GF-D8 (cell line): ENCODE measurements around the gene DHX36.

Source experiments
- DNase-seq: peaks from one replicate; lab custom pipeline; 2025; lab: John Stamatoyannopoulos, UW

DHX36 gene, protein sequence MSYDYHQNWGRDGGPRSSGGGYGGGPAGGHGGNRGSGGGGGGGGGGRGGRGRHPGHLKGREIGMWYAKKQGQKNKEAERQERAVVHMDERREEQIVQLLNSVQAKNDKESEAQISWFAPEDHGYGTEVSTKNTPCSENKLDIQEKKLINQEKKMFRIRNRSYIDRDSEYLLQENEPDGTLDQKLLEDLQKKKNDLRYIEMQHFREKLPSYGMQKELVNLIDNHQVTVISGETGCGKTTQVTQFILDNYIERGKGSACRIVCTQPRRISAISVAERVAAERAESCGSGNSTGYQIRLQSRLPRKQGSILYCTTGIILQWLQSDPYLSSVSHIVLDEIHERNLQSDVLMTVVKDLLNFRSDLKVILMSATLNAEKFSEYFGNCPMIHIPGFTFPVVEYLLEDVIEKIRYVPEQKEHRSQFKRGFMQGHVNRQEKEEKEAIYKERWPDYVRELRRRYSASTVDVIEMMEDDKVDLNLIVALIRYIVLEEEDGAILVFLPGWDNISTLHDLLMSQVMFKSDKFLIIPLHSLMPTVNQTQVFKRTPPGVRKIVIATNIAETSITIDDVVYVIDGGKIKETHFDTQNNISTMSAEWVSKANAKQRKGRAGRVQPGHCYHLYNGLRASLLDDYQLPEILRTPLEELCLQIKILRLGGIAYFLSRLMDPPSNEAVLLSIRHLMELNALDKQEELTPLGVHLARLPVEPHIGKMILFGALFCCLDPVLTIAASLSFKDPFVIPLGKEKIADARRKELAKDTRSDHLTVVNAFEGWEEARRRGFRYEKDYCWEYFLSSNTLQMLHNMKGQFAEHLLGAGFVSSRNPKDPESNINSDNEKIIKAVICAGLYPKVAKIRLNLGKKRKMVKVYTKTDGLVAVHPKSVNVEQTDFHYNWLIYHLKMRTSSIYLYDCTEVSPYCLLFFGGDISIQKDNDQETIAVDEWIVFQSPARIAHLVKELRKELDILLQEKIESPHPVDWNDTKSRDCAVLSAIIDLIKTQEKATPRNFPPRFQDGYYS

DNA sequence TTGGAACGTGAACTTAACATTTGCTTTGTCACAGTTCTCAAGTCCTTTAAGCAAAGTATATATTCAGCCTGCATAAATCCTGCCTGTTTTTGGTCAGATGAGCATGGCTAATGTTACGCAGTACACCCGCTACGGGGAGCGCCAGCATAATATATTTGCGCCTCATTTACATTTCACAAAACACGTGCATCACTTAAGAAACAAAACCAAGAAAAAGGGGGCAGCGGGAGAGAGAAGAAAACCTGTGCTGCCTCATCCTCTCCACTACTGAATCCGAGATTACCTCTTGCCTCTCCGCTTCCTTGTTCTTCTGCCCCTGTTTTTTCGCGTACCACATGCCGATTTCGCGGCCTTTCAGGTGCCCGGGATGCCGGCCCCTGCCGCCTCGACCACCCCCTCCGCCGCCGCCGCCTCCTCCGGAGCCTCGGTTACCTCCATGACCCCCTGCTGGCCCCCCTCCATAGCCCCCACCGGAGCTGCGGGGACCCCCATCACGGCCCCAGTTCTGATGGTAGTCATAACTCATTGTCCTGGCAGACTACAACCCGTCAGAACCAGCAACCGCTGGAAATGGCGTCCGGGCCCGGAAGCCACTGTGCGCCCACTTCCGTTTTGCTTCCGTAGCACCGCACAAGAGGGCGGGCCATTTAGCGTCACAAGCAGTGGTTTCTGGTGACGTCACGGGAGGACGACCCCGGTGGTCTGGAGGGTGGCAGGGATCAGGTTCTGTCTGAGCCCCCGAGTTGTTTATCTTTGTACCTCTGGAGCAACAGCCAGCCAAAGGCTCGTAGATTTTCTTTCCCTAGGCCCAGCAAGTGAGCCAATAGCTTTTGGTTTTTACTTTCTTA is at the start of gene DHX36:
TSS of gene DHX36 (minus strand) at position 597 of the 848 bp plus-strand sequence. CDS start at position 526, 71 bp downstream.
- peak; percentile 71 for DNase-seq

GRCh38 chr3:154367221-154367620 is 42.9 kb upstream of the DHX36 start:
- no peak for DNase-seq

GRCh38 chr3:154364849-154365248 is 40.6 kb upstream of the DHX36 start:
- DNase-seq: no peak

- DNase-seq: no peak
These were observed 36.8 kb upstream of the DHX36 start for GRCh38 chr3:154361099-154361498.

DNA sequence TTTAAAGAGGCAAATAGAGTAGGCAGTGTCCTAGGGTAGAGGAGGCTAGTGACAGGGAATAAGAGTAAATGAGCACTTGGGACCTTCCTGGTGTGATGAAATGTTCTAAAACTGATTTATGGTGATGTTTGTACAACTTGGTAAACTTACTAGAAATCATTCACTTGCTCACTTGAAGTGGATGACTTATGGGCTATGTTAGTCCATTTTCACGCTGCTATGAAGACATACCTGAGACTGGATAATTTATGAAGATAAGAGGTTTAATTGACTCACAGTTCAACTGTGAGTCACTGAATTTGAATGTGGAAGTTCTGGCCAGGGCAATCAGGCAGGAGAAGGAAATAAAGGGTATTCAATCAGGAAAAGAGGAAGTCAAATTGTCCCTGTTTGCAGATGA is 31.7 kb upstream of the DHX36 start:
- DNase-seq: no peak

- no peak for DNase-seq
These were observed 24.9 kb upstream of the DHX36 start for GRCh38 chr3:154349223-154349622.

GRCh38 chr3:154345422-154346122 is 21.3 kb upstream of the DHX36 start:
- DNase-seq: no peak

GRCh38 chr3:154338570-154338969 is 14.3 kb upstream of the DHX36 start:
- no peak for DNase-seq

DNA sequence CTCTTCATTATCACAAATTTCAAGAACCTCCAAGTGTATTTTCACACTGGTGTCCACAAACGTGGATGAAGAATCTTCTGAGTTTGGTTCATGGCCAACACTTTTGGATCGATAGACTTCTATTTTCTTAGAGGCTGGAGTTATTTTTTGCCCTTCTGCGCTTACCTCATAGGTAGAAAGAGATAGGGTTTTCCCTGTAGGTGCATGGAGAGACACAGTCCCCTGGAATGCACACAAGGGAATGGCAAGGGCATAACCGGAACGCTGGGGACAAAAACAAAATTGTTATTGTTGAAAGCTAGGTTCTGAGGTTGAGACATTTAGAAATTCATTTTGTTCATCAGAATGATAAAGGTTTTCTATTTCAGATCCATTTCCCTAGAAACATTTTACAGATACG is 13.7 kb upstream of the DHX36 start:
- no peak for DNase-seq

DNA sequence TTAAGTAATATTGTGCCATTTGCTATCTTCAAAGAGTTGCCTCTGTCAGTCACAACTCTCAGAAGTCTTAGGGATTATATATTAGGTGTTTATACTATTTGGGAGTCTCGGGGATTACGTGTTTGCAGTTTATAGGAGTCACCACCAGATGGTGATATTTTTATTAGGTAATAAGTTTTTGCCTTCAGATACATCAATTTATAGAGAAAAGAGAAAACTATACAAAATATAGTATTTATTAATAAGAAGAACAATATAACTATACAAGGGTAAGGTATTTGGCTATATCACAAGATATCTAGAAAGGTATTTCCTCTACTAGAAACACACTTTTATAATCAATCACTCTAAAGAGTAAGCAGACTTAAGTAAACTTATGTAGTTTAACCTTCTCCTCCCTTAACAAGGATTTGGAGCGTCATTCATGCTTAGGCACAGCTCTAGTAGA is 10.7 kb upstream of the DHX36 start:
- peak; percentile 10 for DNase-seq

GRCh38 chr3:154327871-154328270 is 3.6 kb upstream of the DHX36 start:
- DNase-seq: no peak

- DNase-seq: no peak
These were observed 632 bp upstream of the DHX36 start for GRCh38 chr3:154324919-154325318.

DNA sequence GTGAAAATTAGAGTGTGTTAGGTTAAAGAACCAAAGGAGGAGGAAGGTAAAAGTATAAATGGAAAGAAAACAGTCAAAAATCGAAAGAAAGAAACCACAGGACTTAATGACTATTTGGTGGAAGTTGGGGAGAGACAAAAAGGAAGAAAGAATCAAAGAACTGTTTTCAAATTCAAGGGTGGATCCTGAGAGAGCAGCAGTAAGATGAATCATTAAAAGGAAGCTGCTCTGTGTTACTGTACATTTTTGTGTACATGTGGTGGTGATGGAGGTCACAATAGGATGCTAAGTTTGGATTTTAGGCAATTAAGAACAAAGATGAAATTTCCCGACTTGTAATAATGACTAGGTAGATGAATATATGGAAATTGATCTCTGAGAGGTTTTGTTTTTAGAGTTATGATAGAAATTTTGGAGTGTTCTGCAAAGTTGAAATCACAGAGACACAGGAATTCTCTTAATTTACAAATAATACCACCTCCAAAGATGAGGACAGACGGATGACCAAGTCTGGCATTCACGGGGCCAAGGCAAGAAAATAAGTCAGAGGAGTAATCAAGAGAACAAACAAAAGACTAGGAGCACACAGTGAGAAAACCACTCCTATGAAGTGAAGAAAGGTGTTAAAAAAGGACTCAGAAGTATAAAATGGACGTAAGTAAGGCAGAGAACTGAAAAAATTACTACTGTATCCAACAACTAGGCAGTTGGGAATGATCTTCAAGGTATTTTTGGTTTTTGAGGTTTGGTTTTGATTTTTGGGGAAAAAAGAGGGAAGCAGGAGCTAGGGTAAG is 7.1 kb downstream of the DHX36 start:
- DNase-seq: no peak

GRCh38 chr3:154314152-154314551 is 10.1 kb downstream of the DHX36 start:
- DNase-seq: no peak

GRCh38 chr3:154310840-154311239 is 13.4 kb downstream of the DHX36 start:
- DNase-seq: no peak

DNA sequence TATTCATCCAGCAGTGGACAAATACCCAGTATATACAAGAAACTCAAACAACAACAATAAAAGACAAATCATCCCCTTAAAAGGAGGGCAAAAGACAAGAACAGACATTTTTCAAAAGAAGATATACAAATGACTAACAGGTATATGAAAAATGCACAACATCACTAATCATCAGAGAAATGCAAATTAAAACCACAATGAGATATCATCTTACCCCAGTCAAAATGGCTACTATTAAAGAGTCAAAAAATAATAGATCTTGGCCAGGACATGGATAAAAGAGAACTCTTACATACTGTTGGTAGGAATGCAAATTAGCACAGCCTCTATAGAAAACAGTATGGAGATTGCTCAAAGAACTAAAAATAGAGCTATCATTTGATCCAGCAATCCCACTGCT is 16.9 kb downstream of the DHX36 start:
- DNase-seq: no peak

- no peak for DNase-seq
These were observed 19.4 kb downstream of the DHX36 start for GRCh38 chr3:154304936-154305335.

GRCh38 chr3:154304116-154304786 is 20.0 kb downstream of the DHX36 start:
- DNase-seq: no peak

- no peak for DNase-seq
These were observed 22.7 kb downstream of the DHX36 start for GRCh38 chr3:154301561-154301960.

- no peak for DNase-seq
These were observed 30.3 kb downstream of the DHX36 start for GRCh38 chr3:154294016-154294415.
